Measurements from ENCODE around the gene HACL1.
A peak's percentile ranks its signal among the peaks of the same experiment; 100 is the strongest.
"Not testable (repeated sequence)": the region's sequence is repeated elsewhere in the genome, so short reads cannot be mapped to it uniquely, and the experiment has no call there.

HACL1 gene

DNA sequence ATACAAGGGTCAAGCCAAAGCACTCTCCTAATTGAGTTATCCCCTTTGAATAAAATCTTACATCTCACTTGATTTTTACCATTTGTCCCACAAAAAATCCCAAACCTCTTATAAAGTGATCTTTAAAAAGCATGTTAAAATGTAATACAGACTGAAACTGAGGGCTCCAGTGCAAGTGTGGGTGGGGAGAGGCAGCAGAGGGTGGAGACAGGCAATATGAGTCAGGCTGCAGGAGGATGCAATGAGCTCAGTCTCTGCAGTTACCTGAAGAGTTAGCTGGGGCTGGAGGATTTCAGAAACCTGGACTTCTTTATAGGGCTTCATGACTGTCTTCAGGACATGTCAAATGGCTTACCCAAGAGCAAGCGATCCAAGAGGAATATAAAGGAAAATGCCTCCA lies 65.6 kb downstream of the HACL1 start:
- no peaks in the 10 kb centered on the region for H3K27me3 ChIP-seq
- TF ChIP-seq Cebpa-rat (IDR thresholded peaks at IDR 0.05) = no peak
- H3K9me3 ChIP-seq = no peaks in the 10 kb centered on the region
- no peak overlapping the region for H3K27ac ChIP-seq
- no peak overlapping the region for H3K4me2 ChIP-seq
- no peak overlapping the region for H3K4me3 ChIP-seq
- H3K36me3 ChIP-seq = no peaks in the 10 kb centered on the region
- no peak overlapping the region for H3K9ac ChIP-seq
- no peaks in the 10 kb centered on the region for H3K4me1 ChIP-seq
- H4K20me1 ChIP-seq = no peaks in the 10 kb centered on the region

DNA sequence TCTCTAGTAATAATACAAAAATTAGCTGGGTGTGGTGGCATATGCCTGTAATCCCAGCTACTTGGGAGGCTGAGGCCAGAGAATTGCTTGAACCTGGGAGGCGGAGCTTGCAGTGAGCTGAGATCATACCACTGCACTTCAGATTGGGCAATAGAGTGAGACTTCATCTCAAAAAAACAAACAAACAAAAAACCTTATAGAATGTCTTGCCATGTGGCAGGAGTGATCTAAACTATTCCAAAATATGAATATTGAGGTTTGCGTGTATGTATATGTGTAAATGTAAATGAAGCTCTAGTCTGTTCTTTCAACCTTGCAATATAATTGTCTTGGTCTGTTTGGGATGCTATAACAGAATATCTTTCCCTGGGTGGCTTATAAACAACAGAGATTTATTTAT lies 68.8 kb downstream of the HACL1 start:
- not testable (repeated sequence) for H4K20me1 ChIP-seq, H3K4me1 ChIP-seq, H3K4me3 ChIP-seq, H3K9ac ChIP-seq, H3K9me3 ChIP-seq, H3K27me3 ChIP-seq, H3K27ac ChIP-seq, H3K36me3 ChIP-seq, H3K4me2 ChIP-seq

DNA sequence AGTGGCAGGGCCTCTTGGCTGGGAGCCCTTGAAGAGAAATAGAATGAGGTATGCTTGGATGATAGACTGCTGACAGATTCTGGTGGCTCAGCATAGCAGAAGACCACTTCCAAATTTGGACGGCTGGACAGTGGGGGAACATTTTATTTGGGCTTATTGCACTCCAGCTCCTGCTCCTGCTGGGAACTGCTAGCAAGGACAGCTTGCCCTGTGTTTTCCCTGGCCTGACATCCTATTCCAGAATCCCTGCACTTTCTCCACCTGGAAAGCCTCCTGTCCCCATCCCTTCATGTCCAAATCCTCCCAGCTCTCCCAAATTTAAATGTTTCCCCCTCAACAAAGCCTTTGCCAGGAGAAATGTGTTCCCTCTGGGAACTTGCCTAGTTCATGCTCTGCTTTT lies 70.0 kb downstream of the HACL1 start:
- no peak for TF ChIP-seq Cebpa-rat (IDR thresholded peaks at IDR 0.05)
- H3K9ac ChIP-seq = no peak overlapping the region
- H3K4me3 ChIP-seq = no peak overlapping the region
- no peaks in the 10 kb centered on the region for H3K36me3 ChIP-seq
- H3K4me2 ChIP-seq = no peak overlapping the region
- H3K27ac ChIP-seq = no peak overlapping the region
- H3K9me3 ChIP-seq = no peaks in the 10 kb centered on the region
- H4K20me1 ChIP-seq = no peaks in the 10 kb centered on the region
- H3K27me3 ChIP-seq = no peaks in the 10 kb centered on the region
- peaks cover 9% of the 10 kb centered on the region for H3K4me1 ChIP-seq

DNA sequence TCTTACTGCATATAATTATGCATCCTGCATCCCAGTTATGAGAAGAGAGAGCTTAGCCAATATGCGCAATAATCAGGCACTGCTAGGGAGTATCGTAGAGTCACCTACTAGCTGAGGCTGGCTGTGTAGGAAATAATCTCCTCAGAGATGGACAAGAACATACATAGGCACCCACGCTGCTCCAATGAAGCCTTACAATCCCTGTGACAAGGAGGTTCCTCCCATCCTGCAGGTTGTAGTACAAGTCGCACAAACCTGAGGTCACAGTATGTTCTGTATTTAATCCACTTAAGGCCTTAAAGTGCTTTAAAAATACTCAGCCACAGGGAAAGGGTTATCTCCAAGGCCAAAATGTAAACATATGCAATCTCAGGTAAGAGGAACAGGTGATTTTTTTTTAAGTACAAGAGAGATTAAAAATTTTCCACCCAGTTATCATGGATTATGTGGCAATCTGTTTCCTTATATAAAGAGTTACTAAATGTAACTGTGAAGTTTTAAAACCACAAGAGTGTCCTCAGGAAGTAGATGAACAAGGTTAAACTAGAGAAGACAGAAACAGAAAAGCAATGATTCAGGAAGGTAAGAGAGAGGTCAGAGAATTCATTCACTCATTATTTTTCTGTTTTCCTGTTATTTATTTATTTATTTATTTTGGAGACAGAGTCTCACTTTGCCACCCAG lies 72.4 kb downstream of the HACL1 start:
- H3K9me3 ChIP-seq = peaks cover 7% of the 10 kb centered on the region; the same call in 1 of the 2 replicates
- no peaks in the 10 kb centered on the region for H4K20me1 ChIP-seq
- no peak overlapping the region for H3K9ac ChIP-seq
- TF ChIP-seq Cebpa-rat (IDR thresholded peaks at IDR 0.05) = no peak
- H3K36me3 ChIP-seq = no peaks in the 10 kb centered on the region
- no peaks in the 10 kb centered on the region for H3K27me3 ChIP-seq
- peak overlapping the region; percentile 19; the same call in 1 of the 2 replicates for H3K4me2 ChIP-seq
- peaks cover 9% of the 10 kb centered on the region for H3K4me1 ChIP-seq
- no peak overlapping the region for H3K27ac ChIP-seq
- H3K4me3 ChIP-seq = no peak overlapping the region

DNA sequence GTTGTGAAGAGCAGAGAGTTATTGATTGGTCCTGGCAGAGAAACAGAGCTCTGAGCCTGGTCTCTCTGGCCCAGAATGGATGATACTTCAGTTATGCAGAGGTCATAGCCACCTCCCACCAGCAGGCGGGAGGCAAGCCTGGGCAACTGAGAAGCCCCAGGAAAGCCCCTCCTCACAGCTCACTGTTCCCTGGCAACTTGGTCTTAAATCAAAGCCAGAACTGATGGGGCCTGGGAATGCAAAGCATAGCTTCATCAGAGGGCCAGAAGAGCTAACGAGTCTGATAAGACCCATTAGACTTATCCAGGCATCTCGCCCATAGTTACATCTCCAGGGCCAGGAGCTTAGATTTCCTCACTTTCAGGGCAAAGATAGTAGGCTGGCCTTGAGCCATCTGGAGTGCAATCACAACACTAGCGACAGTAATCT lies 74.3 kb downstream of the HACL1 start:
- Histone ChIP-seq H3K9ac (no peak overlapping the region), H3K27ac (no peak overlapping the region), H3K4me2 (no peak overlapping the region), H4K20me1 (no peaks in the 10 kb centered on the region), H3K27me3 (no peaks in the 10 kb centered on the region), H3K36me3 (no peaks in the 10 kb centered on the region), H3K4me1 (peaks cover 12% of the 10 kb centered on the region), H3K9me3 (peaks cover 7% of the 10 kb centered on the region; the same call in 1 of the 2 replicates), H3K4me3 (no peak overlapping the region)
- TF ChIP-seq Cebpa-rat (IDR thresholded peaks at IDR 0.05) = no peak

DNA sequence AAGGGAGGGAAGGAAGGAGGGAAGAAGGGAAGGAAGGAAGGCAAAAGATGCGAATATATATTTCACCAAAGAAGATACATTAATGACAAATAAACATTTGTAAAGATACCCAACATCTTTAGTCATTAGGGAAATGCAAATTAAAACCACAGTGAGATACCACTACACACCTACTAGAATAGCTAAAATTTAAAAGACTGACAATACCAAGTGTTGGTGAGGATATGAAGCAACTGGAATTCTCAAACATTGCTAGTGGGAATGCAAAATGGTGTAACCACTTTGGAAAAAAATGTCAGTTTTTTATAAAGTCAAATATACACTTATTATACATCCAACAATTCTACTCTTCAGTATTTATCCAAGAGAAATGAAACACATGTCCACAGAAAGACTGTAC lies 75.6 kb downstream of the HACL1 start:
- Histone ChIP-seq H3K27ac (no peak overlapping the region), H3K27me3 (no peaks in the 10 kb centered on the region), H3K4me1 (peaks cover 24% of the 10 kb centered on the region), H3K9ac (no peak overlapping the region), H3K4me3 (no peak overlapping the region), H4K20me1 (no peaks in the 10 kb centered on the region), H3K36me3 (no peaks in the 10 kb centered on the region), H3K9me3 (peaks cover 7% of the 10 kb centered on the region; the same call in 1 of the 2 replicates), H3K4me2 (no peak overlapping the region)
- TF ChIP-seq Cebpa-rat (IDR thresholded peaks at IDR 0.05) = no peak

DNA sequence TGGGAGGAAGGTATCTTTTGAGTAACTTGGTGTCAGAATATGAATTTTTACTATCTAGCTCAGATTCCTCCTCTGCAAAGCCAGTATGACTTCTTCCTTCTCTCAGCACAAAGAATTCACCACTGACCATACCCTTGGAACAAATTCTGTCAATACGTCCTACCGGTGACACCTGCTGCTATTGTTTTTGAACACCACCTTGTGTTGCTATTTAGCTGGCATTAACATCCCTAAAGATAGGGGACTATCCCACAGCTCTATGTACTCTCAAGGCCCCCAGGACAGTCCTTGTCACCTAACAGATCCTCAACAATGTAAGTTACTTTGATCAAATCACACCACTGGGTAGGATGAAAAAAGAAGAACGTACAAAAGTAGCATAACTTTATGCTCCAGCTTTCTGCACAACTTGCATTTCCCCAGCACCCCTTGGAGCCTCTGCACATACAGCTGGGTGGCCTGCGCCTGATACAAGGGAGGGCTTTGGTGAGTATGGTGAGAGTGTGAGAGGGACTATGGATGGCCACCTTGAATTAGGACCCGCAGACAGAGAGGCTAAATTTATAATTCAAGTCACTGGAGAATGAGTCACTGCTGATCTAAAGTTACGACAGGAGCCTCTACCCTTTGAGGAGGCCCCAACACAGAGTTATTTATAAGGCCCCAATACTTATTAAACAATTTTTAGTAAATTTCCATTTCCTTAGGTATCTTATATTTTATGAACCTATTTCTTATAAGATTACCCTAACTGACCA lies 77.5 kb downstream of the HACL1 start:
- Histone ChIP-seq H3K4me3 (no peak overlapping the region), H3K27me3 (no peaks in the 10 kb centered on the region), H3K4me1 (peaks cover 24% of the 10 kb centered on the region), H3K27ac (no peak overlapping the region), H3K9me3 (peaks cover 7% of the 10 kb centered on the region; the same call in 1 of the 2 replicates), H3K9ac (no peak overlapping the region), H4K20me1 (no peaks in the 10 kb centered on the region), H3K4me2 (no peak overlapping the region), H3K36me3 (no peaks in the 10 kb centered on the region)
- no peak for TF ChIP-seq Cebpa-rat (IDR thresholded peaks at IDR 0.05)

DNA sequence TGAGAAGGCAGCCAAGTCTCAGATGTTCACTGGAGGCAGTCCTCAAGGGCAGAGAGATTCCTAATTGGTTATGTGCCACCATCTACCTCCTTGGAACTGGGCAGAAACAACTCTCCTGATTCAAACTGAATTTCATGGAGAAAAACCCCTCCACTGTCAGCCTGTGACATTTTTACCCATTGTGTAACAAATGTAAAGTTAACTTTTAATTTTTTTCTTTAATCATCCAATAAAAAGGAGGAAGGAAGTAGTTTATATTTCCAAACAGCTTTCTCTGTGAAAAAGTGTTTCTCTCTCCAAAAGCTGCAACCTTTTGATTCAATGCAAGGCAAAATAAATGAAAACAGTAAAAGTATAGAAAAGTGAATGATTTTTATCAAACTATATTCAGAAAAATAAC lies 79.4 kb downstream of the HACL1 start:
- H3K27me3 ChIP-seq = no peaks in the 10 kb centered on the region

DNA sequence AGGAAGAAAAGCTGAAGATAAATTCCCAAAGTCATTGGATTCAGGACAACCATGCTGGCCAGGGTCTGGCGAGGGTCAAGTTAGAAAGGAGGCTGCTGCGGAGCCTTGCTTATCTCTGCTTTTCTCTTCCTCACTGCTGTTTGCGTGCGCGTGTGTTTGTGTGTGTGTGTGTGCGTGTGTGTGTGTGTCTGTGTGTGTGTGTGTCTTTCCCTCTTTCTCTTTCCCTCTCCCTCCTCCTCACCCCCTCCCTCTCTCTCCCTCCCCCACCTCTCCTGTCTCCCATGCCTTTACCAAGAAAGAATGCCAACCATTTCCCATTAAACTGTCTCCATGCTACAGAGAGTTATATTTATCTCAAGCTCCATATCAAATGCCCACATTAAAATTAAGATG lies 79.8 kb downstream of the HACL1 start, which contains the start of gene COLQ:
Gene COLQ (minus strand): TSS at position 134 of the 393 bp plus-strand sequence. CDS start 81 bp downstream, at position 53.
- TF ChIP-seq Cebpa-rat (IDR thresholded peaks at IDR 0.05) = no peak
- H3K9me3 ChIP-seq = peaks cover 7% of the 10 kb centered on the region; the same call in 1 of the 2 replicates
- H4K20me1 ChIP-seq = no peaks in the 10 kb centered on the region
- peak within 1 kb of the TSS; percentile 70 for H3K4me2 ChIP-seq
- no peak within 1 kb of the TSS for H3K4me3 ChIP-seq
- H3K27ac ChIP-seq = peak within 1 kb of the TSS; percentile 40
- H3K9ac ChIP-seq = no peak within 1 kb of the TSS
- H3K4me1 ChIP-seq = peaks cover 24% of the 10 kb centered on the region
- H3K27me3 ChIP-seq = no peaks in the 10 kb centered on the region
- no peaks in the 10 kb centered on the region for H3K36me3 ChIP-seq

More for the DNA sequence above, 79.4 kb downstream of the HACL1 start:
- Histone ChIP-seq H3K27ac (no peak overlapping the region), H3K36me3 (no peaks in the 10 kb centered on the region), H3K4me3 (no peak overlapping the region), H3K4me1 (peaks cover 24% of the 10 kb centered on the region), H4K20me1 (no peaks in the 10 kb centered on the region), H3K9ac (no peak overlapping the region), H3K9me3 (peaks cover 7% of the 10 kb centered on the region; the same call in 1 of the 2 replicates), H3K4me2 (peak overlapping the region; percentile 70; the same call in 1 of the 2 replicates)
- no peak for TF ChIP-seq Cebpa-rat (IDR thresholded peaks at IDR 0.05)
